Measurements from ENCODE around the gene OST4. TPM values are rescaled to one million over a fixed set of nuclear protein-coding genes. Genes with fewer than 3 reads are reported as not detected.

OST4 gene
- polyA plus RNA-seq, 3 donors: 209 to 635 (median 615) TPM

GRCh38 chr2:27072920-27073319 lies 1.5 kb upstream of the OST4 start:
- TF ChIP-seq CTCF (IDR thresholded peaks at IDR 0.05): no peak
- Histone ChIP-seq H3K9me3 (replicated peaks in 1 of 2; ENCODE audit: control insufficient read depth in 1 of 2, insufficient read depth in 1 of 2, low read length in 2 of 2) (no peaks in the 10 kb centered on the region), H3K4me3 (replicated peaks in 1 of 3; ENCODE audit: low read depth in 2 of 3, low read length in 3 of 3) (no peak overlapping the region), H3K27ac (ENCODE audit: low read depth in 1 of 2, low read length in 2 of 2) (no peak overlapping the region), H3K27me3 (ENCODE audit: control insufficient read depth in 2 of 2, insufficient read depth in 2 of 2, low read length in 2 of 2) (no peaks in the 10 kb centered on the region), H4K20me1 (ENCODE audit: insufficient read depth, low read length) (peaks cover 15% of the 10 kb centered on the region), H3K36me3 (replicated peaks in 1 of 2; ENCODE audit: control insufficient read depth in 1 of 2, insufficient read depth in 2 of 2, low read length in 2 of 2) (peaks cover 16 to 24% of the 10 kb centered on the region in 2 donors), H2AFZ (ENCODE audit: insufficient read depth, low read depth, low read length, poor library complexity, severe bottlenecking) (peak overlapping the region; percentile 96), H3K4me1 (ENCODE audit: control insufficient read depth in 1 of 2, insufficient read depth in 2 of 2, low read length in 2 of 2) (peaks cover 41 to 49% of the 10 kb centered on the region in 2 donors), H3K4me2 (replicated peaks; ENCODE audit: extremely low read depth, low read length, poor library complexity, severe bottlenecking) (no peak overlapping the region), H3K9ac (ENCODE audit: insufficient read depth, low read length, poor library complexity, severe bottlenecking) (no peak overlapping the region), H3K79me2 (ENCODE audit: insufficient read depth, low read length) (peaks cover 24% of the 10 kb centered on the region)
- WGBS (ENCODE audit: insufficient coverage): 65% methylated on average over 2 of the region's 5 CpGs
- Mint-ChIP-seq H3K4me1 (peaks cover 61% of the 10 kb centered on the region), H3K9me3 (peaks cover 0 to 2% (median 0%) of the 10 kb centered on the region in 7 donors), H3K4me3 (peak overlapping the region in 1 of 2 donors; percentile 24), H3K36me3 (peaks cover 20% of the 10 kb centered on the region in 2 donors), H3K27ac (no peak overlapping the region), H3K27me3 (ENCODE audit: low read depth in 3 of 3) (peaks cover 0 to 3% (median 0%) of the 10 kb centered on the region in 3 donors)
- DNase-seq: no peak
- intact Hi-C loops (cut with micrococcal nuclease): loop anchor here (5.0 kb wide), 1 partner anchor 41 kb away; the partner anchor contains the start of gene TMEM214 (in 2 of the 2)

DNA sequence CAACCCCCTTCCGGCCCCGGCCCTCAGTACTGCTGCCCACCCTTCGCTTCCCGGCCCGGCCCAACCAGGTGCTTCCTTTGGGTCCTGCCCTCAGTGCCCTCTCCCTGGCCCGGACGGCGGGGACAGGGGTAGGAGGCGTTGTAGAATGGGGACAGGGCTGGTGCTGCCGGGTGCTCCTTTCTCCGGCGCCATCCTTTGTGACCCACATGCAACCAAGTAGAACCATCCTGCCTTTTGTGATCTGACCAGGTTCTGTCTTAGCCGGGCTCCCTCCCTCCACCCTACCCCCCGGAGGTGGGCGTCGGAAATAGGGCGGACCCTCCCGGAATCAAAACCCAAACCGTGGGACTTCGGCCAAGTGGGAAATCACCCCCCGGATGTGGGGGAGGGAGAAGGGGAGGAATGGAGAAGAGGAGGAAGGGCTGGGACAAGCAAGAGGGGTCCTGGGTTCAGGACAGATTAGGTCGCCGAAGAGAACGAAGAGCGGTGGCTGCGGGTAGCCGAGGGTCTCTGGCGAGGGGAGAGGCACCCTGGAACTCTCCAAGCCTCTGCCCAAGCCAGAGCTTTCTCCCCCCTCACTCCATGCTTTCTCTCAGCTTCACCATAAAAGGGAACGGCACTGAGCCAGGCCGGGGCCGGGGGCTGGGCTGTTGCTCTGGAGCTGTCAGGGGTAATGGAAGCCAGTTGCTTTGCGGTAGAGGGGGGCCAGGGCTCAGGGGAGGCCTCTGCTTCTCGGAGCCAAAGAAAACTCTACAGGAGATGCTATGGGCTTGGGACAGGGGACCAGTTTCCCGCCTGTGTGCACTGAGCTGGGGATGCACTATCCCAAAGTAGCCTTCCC lies 756 bp upstream of the OST4 start:
- peak overlapping the region; percentile 78 to 87 for H3K4me3 Mint-ChIP-seq
- Histone ChIP-seq H3K9me3 (replicated peaks in 1 of 2; ENCODE audit: control insufficient read depth in 1 of 2, insufficient read depth in 1 of 2, low read length in 2 of 2) (no peaks in the 10 kb centered on the region), H3K9ac (ENCODE audit: insufficient read depth, low read length, poor library complexity, severe bottlenecking) (peak overlapping the region; percentile 91), H3K4me1 (ENCODE audit: control insufficient read depth in 1 of 2, insufficient read depth in 2 of 2, low read length in 2 of 2) (peaks cover 41 to 49% of the 10 kb centered on the region in 2 donors), H3K79me2 (ENCODE audit: insufficient read depth, low read length) (peaks cover 24% of the 10 kb centered on the region), H2AFZ (ENCODE audit: insufficient read depth, low read depth, low read length, poor library complexity, severe bottlenecking) (peak overlapping the region; percentile 96), H3K27me3 (ENCODE audit: control insufficient read depth in 2 of 2, insufficient read depth in 2 of 2, low read length in 2 of 2) (no peaks in the 10 kb centered on the region), H4K20me1 (ENCODE audit: insufficient read depth, low read length) (peaks cover 15% of the 10 kb centered on the region), H3K4me3 (replicated peaks in 1 of 3; ENCODE audit: low read depth in 2 of 3, low read length in 3 of 3) (peak overlapping the region; percentile 49 to 97 (median 69)), H3K4me2 (replicated peaks; ENCODE audit: extremely low read depth, low read length, poor library complexity, severe bottlenecking) (peak overlapping the region; percentile 89), H3K27ac (ENCODE audit: low read depth in 1 of 2, low read length in 2 of 2) (peak overlapping the region in 1 of 2 donors; percentile 69), H3K36me3 (replicated peaks in 1 of 2; ENCODE audit: control insufficient read depth in 1 of 2, insufficient read depth in 2 of 2, low read length in 2 of 2) (peaks cover 19 to 31% of the 10 kb centered on the region in 2 donors)
- intact Hi-C loops (cut with micrococcal nuclease): loop anchor here (5.0 kb wide), 1 partner anchor 40 kb away; the partner anchor contains the start of gene TMEM214 (in 2 of the 2)
- H3K36me3 Mint-ChIP-seq: peaks cover 25 to 27% of the 10 kb centered on the region in 2 donors
- no peak for TF ChIP-seq CTCF (IDR thresholded peaks at IDR 0.05)
- no peaks in the 10 kb centered on the region for H3K27me3 Mint-ChIP-seq (ENCODE audit: low read depth in 3 of 3)
- peak overlapping the region in 4 of 7 donors; percentile 66 to 77 (median 74) for H3K27ac Mint-ChIP-seq
- H3K9me3 Mint-ChIP-seq: peaks cover 0 to 2% (median 0%) of the 10 kb centered on the region in 7 donors
- WGBS (ENCODE audit: insufficient coverage): 4% methylated on average over 20 of the region's 34 CpGs
- peaks cover 60% of the 10 kb centered on the region for H3K4me1 Mint-ChIP-seq
- DNase-seq: no peak

All from CD14-positive monocyte (primary cell).